NCI-H1694 (cell line): ENCODE data around the gene FKBP1A.
"Not testable (repeated sequence)": the region's sequence is repeated elsewhere in the genome, so short reads cannot be mapped to it uniquely, and the experiment has no call there.

Experiments
- DNase-seq: peaks from one replicate; lab custom pipeline; 2025; lab: John Stamatoyannopoulos, UW

FKBP1A gene

DNA sequence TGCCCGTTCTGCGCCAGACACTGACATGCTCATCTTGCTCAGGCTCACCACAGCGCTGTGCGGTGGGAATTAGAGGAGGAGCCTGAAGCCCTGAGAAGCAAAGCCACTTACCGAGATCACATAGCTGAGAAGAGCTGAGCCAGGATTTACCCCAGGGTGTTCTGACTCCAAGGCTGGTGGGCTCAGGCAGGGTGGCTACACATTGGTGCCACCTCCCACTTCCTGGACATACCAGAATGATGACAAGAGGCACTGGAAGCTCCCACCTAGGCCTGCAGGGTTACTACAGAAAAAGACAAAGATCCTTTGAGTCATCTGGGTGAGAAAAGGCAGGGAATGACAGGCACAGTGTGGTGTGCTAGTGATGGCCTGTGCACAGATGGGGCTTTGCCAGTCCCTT, 24.4 kb upstream of the FKBP1A start:
- DNase-seq, result no peak

- DNase-seq, result no peak
Measured at GRCh38 chr20:1415667-1416468, 23.0 kb upstream of the FKBP1A start.

DNA sequence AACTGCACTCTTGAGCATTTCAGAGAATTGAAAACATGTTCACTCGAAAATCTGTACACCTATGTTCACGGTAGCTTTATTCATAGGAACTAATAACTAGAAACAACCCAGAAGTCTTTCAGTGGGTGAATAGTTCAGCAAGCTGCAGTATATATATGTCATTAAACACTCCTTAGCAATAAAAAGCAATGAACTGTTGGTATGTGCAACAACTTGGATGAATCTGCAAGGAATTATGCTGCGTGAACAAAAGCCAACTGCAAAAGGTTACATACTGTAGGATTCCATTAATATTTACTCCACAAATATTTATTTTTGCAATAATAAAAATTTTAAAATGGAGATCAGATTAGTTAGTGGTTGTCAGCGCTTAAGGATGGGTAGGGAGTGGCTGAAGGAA, 22.1 kb upstream of the FKBP1A start:
- no peak for DNase-seq

DNA sequence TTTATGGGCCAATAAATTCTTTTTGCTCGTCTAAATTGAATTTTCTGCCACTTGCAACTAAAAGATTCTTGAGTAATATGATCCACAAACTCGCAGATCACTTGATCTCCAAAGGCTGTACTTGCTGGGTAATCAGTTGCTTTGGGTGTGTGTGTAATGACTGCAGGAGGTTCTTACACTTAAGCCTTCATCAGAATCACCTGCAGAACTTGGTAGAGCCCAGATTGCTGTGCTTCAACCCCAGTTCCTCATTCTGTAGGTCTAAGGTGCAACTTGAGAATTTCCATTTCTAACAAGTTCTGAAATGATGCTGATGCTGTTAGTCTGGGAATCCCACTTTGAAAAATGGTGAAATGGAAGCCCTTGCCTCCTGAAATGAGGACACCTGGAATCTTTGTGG, 12.9 kb upstream of the FKBP1A start:
- no peak for DNase-seq

- DNase-seq, result no peak
Measured at GRCh38 chr20:1403624-1404023, 10.8 kb upstream of the FKBP1A start.

GRCh38 chr20:1402149-1402548, 9.3 kb upstream of the FKBP1A start:
- no peak for DNase-seq

DNA sequence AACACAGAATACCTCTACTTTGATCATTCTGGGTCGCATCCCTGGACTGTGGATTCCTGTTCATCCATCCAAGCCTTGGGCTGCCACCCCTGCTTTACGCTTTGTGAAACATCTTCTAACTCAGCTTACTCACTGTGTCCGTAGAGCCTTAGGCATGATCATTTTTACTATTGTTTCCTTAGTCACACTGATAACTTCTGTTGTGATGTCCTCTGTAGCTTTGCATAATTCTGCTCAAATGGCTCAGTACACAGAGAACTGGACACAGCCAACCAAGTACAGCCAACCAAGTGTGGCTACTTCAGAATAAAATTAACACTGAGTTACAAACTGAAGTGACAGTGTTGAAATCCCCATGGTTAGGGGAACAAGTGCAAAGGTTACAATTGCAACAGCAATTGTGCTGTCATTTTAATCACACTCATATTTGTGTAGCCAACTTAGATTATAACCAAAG, 8.6 kb upstream of the FKBP1A start:
- DNase-seq, result no peak

DNA sequence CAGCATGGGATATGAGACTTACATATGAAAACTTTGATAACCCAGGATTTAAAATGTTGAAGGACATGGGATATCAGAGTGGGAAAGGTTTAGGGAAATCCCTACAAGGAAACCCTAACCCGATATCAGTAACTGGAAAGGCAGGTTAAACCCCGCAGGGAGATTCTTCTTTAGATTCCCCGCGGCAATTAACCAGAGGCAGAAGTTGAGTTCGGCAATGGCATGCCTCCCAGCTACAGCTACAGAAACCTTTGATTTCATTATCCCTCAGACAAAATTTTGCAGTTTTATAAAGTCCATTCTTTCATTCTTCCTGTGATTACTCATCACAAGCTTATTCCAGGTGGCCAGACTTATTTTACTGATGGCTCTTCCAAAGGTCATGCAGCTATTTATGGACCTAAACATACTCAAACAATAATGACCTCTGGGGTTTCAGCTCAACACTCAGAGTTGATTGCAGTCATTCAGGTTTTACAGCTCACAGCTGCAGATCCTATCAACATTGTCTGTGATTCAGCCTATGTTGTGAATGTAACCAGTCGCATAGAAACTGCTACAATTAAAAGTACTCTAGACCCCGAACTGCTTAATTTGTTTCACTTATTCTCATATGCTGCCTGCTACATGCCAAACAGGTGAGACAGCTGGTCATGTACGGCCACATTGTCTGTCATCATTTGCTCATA, 7.0 kb upstream of the FKBP1A start:
- DNase-seq, result not testable (repeated sequence)

DNA sequence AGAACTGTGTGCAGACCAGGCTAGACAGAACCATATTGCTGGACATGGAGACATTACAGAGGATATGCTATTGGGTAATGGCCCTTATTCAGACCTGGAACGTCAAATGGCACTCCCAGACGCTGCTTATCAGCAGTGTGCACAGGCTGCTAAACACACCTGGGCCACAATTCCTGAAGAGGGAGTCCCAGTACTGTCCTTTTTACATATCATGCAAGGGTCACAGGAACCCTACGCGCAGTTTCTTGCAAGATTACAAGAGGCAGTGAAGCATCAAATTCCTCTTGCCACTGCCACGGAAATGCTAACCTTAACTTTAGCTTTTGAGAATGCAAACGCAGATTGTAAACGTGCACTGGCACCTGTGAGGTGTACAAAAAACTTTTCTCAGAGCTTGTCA, 5.3 kb upstream of the FKBP1A start:
- DNase-seq, result not testable (repeated sequence)

DNA sequence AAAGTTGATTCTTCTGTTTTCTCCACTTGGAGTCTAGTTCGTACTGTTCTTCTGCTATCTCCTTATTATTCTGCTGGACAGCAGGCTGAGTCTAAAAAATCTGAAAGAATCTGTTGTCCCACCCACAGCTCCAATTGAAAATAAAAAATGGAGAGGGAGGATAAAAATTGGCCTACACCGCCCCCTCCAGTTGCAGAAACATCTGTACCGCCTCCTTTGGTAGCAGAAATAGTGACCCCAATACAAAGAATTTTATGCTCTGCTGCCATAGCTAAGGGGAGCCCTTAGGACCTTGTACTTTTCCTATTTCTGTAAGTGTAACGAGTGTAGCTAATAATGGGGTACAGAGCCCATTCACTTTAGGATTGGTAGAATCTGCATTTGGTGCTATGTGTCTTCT, 4.9 kb upstream of the FKBP1A start:
- no peak for DNase-seq

- no peak for DNase-seq
Measured at GRCh38 chr20:1396702-1397101, 3.8 kb upstream of the FKBP1A start.

DNA sequence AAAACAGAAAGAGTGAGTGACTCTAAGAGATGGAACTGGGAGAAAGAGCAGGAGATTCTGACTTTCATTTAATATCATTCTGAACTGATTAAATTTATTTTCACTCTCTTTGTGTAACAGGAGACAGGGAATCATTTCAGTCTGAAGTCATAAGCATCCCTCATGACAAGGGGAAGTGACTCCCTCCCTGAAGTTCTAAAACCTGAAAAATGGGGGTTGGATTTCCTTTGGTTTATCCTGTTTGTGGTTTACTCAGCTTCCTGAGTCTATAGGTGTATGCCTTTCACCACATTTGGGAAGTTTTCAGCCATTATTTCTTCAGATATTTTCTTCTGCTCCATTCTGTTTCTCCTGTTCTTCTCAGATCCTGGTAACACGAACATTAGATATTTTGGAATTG, 3.4 kb upstream of the FKBP1A start:
- no peak for DNase-seq

DNA sequence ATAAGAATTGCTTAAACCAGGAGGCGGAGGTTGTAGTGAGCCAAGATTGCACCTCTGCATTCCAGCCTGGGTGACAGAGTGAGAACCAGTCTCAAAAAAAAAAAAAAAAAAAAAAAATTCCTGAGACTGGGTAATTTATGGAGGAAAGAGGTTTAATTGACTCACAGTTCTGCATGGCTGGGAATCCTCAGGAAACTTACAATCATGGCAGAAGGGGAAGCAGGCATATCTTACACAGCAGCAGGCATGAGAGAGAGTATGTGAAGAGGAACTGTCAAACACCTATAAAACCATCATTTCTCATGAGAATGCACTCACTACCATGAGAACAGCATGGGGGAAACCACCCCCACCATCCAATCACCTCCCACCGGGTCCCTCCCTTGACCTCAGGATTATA, 1.8 kb upstream of the FKBP1A start:
- no peak for DNase-seq

DNA sequence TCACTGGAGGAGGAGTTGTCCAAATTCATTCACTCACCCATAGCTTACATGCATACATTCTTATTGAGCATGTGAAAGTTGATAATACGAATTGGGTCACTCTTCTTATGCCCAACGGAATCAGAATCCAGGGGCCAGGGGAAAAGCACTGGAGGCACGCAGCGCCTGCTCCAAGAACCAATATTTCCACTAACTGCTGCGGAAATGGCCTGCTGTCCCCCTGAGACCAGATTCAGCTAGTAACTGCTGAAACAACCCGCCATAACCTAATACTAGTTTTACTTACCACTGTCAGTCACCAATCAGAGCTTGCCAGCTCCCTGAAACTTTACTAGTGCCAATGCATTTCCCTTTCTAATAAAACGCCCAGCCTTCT, 641 bp upstream of the FKBP1A start:
- DNase-seq, result no peak

- no peak for DNase-seq
Measured at GRCh38 chr20:1392443-1392692, 486 bp downstream of the FKBP1A start.

DNA sequence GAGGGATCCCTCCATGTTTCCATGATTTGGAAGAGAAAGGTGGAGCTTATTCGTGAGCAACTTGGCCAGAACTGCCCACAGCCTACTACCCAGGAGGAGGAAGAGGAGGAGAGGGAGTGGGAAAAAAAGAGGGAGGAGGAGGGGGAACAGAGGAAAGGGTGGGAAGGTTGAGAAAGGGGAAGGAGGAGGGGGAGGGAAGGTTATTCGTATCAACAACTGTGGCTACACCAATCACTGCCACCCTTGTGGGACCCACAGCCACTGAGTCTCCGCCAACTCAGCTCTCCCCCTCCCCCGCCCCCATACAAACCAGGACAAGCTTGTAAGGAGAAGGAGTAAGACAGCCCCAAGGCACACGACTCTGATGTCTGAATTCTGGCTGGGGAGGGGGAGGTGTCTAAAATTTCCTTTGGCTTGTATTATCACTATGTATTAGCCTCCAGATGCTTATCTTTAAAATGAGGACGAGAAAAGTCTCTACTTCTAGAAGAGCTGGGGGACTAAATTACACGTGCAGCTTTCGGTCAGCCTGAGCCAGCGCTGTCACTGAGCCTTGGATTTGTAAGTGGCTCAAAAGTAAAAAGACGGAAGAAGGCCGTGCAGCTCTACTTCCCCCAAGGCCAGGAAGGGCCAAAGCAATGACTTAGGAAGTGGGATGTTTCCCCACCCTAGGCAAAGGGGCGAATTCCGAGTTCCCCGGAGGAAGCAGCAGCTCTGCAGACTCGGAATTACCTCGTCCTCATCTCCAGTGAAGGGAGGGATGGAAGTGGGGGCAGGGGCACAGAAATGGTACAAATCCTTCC, 1.0 kb downstream of the FKBP1A start:
- no peak for DNase-seq

- no peak for DNase-seq
Measured at GRCh38 chr20:1390581-1391403, 2.1 kb downstream of the FKBP1A start.

DNA sequence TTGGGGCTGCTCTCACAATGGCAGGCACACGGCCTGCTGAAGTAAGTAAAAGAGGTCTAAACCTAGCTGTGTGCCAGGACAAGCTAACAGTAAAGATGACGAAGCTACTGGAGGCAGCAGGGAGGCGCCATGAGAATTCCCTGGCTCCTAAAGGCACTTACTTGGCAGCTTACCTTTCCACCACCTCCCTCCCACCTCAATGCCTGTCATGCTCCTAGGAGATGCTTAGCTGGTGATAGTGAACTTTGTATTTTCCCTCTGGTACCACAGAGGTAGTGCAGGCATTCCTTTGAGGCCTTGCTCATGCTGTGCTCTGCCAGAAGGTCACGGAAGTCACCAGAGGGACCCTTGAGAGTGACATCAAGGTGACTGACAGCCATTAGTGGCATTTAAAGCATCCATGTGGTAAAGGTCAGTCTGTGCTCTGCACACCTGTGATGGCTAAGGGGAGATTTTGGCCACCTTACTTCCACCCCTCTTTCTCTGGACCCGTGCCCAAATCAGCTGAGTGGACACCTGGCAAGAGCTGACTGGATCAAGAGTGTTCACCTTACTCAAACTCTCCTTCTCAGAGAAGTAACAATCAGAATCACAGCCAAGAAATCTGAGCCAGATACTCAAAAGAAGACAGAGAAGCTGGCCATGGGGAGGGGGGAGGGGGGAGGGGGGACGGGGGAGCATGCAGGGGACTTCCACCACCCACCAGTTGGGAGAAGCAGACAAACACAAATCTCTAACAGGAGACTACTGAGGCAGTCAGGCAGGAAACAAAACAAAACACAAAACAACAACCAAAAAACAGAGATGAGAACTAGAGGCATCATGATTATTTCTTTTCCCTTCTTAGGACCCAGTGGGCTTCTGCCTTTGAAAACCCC, 2.9 kb downstream of the FKBP1A start:
- DNase-seq, result no peak

- DNase-seq, result no peak
Measured at GRCh38 chr20:1388741-1389483, 3.9 kb downstream of the FKBP1A start.

DNA sequence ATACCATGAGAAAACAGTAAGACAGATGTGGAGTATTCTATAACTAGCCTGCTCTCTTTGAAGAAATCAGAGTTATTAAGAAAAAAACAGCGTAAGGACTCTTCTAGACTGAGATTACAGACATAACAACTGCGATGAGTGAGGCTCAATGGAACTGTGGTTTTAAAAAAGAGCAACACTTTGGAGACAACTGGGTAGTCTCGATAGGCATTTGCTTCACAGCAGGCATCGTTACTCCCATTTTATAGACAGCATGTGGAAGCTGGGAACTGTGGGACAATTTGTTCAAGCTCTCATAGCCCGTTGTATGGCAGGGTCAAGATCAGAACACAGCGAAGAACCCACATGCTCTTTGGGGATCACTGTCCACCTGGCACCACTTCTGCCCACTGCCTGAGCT, 4.6 kb downstream of the FKBP1A start:
- DNase-seq, result no peak

DNA sequence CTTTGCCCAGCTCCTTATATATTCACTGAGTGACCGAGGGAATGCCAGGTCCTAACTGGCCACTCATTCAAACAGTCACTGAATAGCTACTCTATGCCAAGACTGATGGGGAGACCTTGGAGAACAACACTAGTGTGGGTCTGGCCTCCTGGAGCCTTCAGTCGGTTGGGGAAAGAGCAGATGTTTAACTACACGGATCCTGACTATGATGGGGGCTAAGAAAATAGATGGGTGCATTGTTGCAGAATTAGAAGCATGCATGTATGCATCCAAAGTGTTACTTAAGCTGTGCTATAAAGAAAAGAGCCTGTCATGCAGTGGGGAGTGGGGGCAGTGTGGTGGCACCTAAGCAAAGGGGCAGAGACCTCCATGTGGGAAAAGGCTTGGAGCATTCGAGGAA, 6.5 kb downstream of the FKBP1A start:
- no peak for DNase-seq
